ENCODE results near the gene ACR. TPM values are rescaled to one million over a fixed set of nuclear protein-coding genes. Genes with fewer than 3 reads are reported as not detected.
A peak's percentile ranks its signal among the peaks of the same experiment; 100 is the strongest.

The ACR gene
- total and polyA plus RNA-seq, 2 of the 13 experiments (the other 11 are each of a cell fraction or from before 2014, with no cell fraction given): 0.15 TPM; not detected in 1

DNA sequence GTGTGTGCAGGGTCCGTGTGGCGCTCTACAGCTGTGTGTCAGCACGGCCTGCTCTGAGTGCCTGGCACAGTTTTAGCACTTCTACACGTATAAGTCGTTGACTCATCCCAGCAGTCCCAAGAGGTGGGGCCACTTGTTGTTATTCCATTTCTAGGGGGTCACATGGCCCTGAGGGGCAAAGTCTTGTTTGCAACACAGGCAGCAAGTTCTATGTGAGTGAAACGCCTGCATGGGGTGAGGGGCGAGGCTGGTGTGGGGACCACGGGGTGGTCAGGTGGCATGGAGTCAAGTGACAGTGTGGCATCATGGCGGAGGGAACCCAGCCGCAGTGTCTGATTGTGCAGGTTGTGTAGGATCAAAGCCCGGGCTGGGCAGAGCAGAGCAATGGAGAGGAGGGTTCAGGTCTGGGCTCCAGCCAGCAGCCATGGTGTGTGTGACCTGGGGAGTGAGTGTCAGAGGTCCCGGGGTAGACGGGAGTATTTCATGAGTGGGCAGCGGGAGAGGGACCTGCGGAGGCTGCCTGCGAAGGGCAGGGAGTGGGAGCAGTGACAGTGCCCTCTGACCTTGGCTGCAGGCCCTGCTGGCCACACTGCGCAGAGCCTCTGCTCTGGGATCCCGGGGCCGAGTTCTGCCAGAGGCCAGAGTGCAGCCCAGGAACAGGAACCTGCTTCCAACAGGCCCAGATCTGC lies 37.5 kb upstream of the ACR start (continued):
- TF ChIP-seq, protein P1, sequence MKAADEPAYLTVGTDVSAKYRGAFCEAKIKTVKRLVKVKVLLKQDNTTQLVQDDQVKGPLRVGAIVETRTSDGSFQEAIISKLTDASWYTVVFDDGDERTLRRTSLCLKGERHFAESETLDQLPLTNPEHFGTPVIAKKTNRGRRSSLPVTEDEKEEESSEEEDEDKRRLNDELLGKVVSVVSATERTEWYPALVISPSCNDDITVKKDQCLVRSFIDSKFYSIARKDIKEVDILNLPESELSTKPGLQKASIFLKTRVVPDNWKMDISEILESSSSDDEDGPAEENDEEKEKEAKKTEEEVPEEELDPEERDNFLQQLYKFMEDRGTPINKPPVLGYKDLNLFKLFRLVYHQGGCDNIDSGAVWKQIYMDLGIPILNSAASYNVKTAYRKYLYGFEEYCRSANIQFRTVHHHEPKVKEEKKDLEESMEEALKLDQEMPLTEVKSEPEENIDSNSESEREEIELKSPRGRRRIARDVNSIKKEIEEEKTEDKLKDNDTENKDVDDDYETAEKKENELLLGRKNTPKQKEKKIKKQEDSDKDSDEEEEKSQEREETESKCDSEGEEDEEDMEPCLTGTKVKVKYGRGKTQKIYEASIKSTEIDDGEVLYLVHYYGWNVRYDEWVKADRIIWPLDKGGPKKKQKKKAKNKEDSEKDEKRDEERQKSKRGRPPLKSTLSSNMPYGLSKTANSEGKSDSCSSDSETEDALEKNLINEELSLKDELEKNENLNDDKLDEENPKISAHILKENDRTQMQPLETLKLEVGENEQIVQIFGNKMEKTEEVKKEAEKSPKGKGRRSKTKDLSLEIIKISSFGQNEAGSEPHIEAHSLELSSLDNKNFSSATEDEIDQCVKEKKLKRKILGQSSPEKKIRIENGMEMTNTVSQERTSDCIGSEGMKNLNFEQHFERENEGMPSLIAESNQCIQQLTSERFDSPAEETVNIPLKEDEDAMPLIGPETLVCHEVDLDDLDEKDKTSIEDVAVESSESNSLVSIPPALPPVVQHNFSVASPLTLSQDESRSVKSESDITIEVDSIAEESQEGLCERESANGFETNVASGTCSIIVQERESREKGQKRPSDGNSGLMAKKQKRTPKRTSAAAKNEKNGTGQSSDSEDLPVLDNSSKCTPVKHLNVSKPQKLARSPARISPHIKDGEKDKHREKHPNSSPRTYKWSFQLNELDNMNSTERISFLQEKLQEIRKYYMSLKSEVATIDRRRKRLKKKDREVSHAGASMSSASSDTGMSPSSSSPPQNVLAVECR (CRISPR knock-in tag; IDR thresholded peaks at IDR 0.05; ENCODE audit: borderline replicate concordance): peak; percentile 84
- TF ChIP-seq, protein P2, sequence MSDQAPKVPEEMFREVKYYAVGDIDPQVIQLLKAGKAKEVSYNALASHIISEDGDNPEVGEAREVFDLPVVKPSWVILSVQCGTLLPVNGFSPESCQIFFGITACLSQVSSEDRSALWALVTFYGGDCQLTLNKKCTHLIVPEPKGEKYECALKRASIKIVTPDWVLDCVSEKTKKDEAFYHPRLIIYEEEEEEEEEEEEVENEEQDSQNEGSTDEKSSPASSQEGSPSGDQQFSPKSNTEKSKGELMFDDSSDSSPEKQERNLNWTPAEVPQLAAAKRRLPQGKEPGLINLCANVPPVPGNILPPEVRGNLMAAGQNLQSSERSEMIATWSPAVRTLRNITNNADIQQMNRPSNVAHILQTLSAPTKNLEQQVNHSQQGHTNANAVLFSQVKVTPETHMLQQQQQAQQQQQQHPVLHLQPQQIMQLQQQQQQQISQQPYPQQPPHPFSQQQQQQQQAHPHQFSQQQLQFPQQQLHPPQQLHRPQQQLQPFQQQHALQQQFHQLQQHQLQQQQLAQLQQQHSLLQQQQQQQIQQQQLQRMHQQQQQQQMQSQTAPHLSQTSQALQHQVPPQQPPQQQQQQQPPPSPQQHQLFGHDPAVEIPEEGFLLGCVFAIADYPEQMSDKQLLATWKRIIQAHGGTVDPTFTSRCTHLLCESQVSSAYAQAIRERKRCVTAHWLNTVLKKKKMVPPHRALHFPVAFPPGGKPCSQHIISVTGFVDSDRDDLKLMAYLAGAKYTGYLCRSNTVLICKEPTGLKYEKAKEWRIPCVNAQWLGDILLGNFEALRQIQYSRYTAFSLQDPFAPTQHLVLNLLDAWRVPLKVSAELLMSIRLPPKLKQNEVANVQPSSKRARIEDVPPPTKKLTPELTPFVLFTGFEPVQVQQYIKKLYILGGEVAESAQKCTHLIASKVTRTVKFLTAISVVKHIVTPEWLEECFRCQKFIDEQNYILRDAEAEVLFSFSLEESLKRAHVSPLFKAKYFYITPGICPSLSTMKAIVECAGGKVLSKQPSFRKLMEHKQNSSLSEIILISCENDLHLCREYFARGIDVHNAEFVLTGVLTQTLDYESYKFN (CRISPR knock-in tag; conservative IDR thresholded peaks at IDR 0.05): peak; percentile 92
- 0 out of 2 replicates have a peak, but pooled peaks have one; percentile 14 for TF ChIP-seq ZSCAN31 (CRISPR knock-in tag; IDR thresholded peaks at IDR 0.05; ENCODE audit: low read depth)
- no peak for TF ChIP-seq ZNF547 (CRISPR knock-in tag; IDR thresholded peaks at IDR 0.05)
- TF ChIP-seq ZNF790 (CRISPR knock-in tag; IDR thresholded peaks at IDR 0.05; ENCODE audit: borderline replicate concordance): no peak
- TF ChIP-seq, protein P3, sequence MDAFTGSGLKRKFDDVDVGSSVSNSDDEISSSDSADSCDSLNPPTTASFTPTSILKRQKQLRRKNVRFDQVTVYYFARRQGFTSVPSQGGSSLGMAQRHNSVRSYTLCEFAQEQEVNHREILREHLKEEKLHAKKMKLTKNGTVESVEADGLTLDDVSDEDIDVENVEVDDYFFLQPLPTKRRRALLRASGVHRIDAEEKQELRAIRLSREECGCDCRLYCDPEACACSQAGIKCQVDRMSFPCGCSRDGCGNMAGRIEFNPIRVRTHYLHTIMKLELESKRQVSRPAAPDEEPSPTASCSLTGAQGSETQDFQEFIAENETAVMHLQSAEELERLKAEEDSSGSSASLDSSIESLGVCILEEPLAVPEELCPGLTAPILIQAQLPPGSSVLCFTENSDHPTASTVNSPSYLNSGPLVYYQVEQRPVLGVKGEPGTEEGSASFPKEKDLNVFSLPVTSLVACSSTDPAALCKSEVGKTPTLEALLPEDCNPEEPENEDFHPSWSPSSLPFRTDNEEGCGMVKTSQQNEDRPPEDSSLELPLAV (CRISPR knock-in tag; conservative IDR thresholded peaks at IDR 0.05; ENCODE audit: low read depth): no peak
- peak; percentile 46 to 77; a peak in 1 of 4 replicates for TF ChIP-seq EP300 (IDR thresholded peaks at IDR 0.05; ENCODE audit: low read depth in 2 of 2, low read length in 2 of 2)
- peak; percentile 79 for TF ChIP-seq EP300 (CRISPR knock-in tag; IDR thresholded peaks at IDR 0.05; ENCODE audit: borderline replicate concordance)
- TF ChIP-seq HDAC2 (CRISPR knock-in tag; IDR thresholded peaks at IDR 0.05): peak; percentile 83
- TF ChIP-seq, protein P4, sequence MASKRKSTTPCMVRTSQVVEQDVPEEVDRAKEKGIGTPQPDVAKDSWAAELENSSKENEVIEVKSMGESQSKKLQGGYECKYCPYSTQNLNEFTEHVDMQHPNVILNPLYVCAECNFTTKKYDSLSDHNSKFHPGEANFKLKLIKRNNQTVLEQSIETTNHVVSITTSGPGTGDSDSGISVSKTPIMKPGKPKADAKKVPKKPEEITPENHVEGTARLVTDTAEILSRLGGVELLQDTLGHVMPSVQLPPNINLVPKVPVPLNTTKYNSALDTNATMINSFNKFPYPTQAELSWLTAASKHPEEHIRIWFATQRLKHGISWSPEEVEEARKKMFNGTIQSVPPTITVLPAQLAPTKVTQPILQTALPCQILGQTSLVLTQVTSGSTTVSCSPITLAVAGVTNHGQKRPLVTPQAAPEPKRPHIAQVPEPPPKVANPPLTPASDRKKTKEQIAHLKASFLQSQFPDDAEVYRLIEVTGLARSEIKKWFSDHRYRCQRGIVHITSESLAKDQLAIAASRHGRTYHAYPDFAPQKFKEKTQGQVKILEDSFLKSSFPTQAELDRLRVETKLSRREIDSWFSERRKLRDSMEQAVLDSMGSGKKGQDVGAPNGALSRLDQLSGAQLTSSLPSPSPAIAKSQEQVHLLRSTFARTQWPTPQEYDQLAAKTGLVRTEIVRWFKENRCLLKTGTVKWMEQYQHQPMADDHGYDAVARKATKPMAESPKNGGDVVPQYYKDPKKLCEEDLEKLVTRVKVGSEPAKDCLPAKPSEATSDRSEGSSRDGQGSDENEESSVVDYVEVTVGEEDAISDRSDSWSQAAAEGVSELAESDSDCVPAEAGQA (IDR thresholded peaks at IDR 0.05; ENCODE audit: low read depth): no peak
- TF ChIP-seq, protein P4 (CRISPR knock-in tag; IDR thresholded peaks at IDR 0.05; ENCODE audit: borderline replicate concordance): no peak
- TF ChIP-seq NRL (CRISPR knock-in tag; IDR thresholded peaks at IDR 0.05; ENCODE audit: borderline replicate concordance): no peak

Data from HepG2 (cell line).